GM12878 (cell line): Measurements from ENCODE around the gene HUS1B. TPM values are rescaled to one million over a fixed set of nuclear protein-coding genes. Genes with fewer than 3 reads are reported as not detected.

Experiments used
- ATAC-seq: fragments of 200-7000 bp; cut with Tn5 transposase; 3 replicates; pipeline ENCODE4 v1.9.1; 2020; ENCODE audit warnings: mild to moderate bottlenecking, moderate library complexity
- BruUV-seq: library from RNA; stranded (reverse); fragments of 400-500 nt; replicated peaks from 2 replicates; lab custom pipeline; 2021; lab: Mats Ljungman, UMichigan
- CTCF ChIA-PET: fragments of 300-600 bp; sonication (Branson Sonifier 250); formaldehyde crosslinking; extraction: SDS; loops from one replicate; lab custom pipeline; 2021; ENCODE audit warnings: inconsistent platforms; lab: Yijun Ruan, JAX
- POLR2A ChIA-PET: fragments of 350-600 bp; formaldehyde crosslinking; extraction: SDS; loops from one replicate; lab custom pipeline; 2021; ENCODE audit warnings: inconsistent platforms; lab: Charles Lee
- RAD21 ChIA-PET: fragments of 300-600 bp; sonication (Branson Sonifier 250); formaldehyde crosslinking; loops from one replicate; lab custom pipeline; 2023; ENCODE audit warnings: antibody characterized with exemption; ENCODE audit not compliant: unreplicated experiment; lab: Charles Lee
- SMC1A ChIA-PET: fragments of 300-600 bp; sonication (Branson Sonifier 250); formaldehyde crosslinking; loops from one replicate; lab custom pipeline; 2023; ENCODE audit not compliant: unreplicated experiment, uncharacterized antibody; lab: Charles Lee
- DNase-seq: peaks from one replicate; pipeline ENCODE4 v3.0.0-alpha.2; 2011; ENCODE audit warnings: low read depth, low spot score
- FAIRE-seq: peaks from 3 replicates; lab custom pipeline; 2011; peaks lifted over from hg19 to GRCh38; lab: Jason Lieb, UNC
- H2AFZ ChIP-seq: 2 replicates; pipeline ENCODE4 v1.6.0; 2011; ENCODE audit warnings: low read depth, low read length, control low read depth; ENCODE audit not compliant: control insufficient read depth
- H3K27ac ChIP-seq: 2 replicates; pipeline ENCODE4 v1.5.1; 2011; ENCODE audit warnings: control low read depth; ENCODE audit not compliant: control insufficient read depth, insufficient read depth
- H3K27me3 ChIP-seq, 2 experiments: replicated peaks in 1 of 2; 2 replicates each; pipeline versions ENCODE4 v1.6.0 to v1.6.1; 2011; ENCODE audit warnings: low read length in 1 of 2; ENCODE audit not compliant: control insufficient read depth in 2 of 2, insufficient read depth in 2 of 2
- H3K36me3 ChIP-seq, 2 experiments: 2 replicates each; pipeline ENCODE4 v1.5.1; 2011; ENCODE audit warnings: low read length in 1 of 2; ENCODE audit not compliant: control insufficient read depth in 2 of 2, insufficient read depth in 2 of 2
- H3K4me1 ChIP-seq: 2 replicates; pipeline ENCODE4 v1.6.1; 2011; ENCODE audit warnings: mild to moderate bottlenecking, low read length, moderate library complexity, mixed read lengths; ENCODE audit not compliant: control insufficient read depth, insufficient read depth
- H3K4me2 ChIP-seq: 2 replicates; pipeline ENCODE4 v1.6.0; 2011; ENCODE audit warnings: control low read depth; ENCODE audit not compliant: control insufficient read depth, insufficient read depth
- H3K4me3 ChIP-seq: fragments of 200-600 bp; sonication (generic); 2 replicates; pipeline ENCODE4 v1.5.1; 2016
- H3K79me2 ChIP-seq: 2 replicates; pipeline ENCODE4 v1.6.0; 2011; ENCODE audit warnings: low read length; ENCODE audit not compliant: control insufficient read depth, insufficient read depth
- H3K9ac ChIP-seq: 2 replicates; pipeline ENCODE4 v1.8.0; 2011; ENCODE audit warnings: low read length, control low read depth, mixed read lengths; ENCODE audit not compliant: control insufficient read depth, insufficient read depth
- H3K9me3 ChIP-seq: replicated peaks from 3 replicates; pipeline ENCODE4 v1.5.1; 2011; ENCODE audit warnings: mild to moderate bottlenecking, low read length; ENCODE audit not compliant: control insufficient read depth, insufficient read depth
- H4K20me1 ChIP-seq: 2 replicates; pipeline ENCODE4 v1.6.0; 2011; ENCODE audit not compliant: control insufficient read depth, insufficient read depth
- ATF7 ChIP-seq: fragments of 450-650 bp; IDR thresholded peaks from 2 replicates; pipeline ENCODE4 v1.6.1; 2016; ENCODE audit warnings: low read depth, mild to moderate bottlenecking
- CBFB ChIP-seq: IDR thresholded peaks from 2 replicates; pipeline ENCODE4 v1.6.1; 2016; ENCODE audit warnings: antibody characterized with exemption, low read depth
- HCFC1 ChIP-seq: fragments of 150-350 bp; IDR thresholded peaks from 2 replicates; pipeline ENCODE4 v1.6.1; 2014; ENCODE audit warnings: low read length
- KAT2A ChIP-seq: conservative IDR thresholded peaks from 2 replicates; pipeline ENCODE4 v1.6.1; 2011; ENCODE audit warnings: low read depth, low read length; ENCODE audit not compliant: control insufficient read depth
- MYB ChIP-seq: fragments of 150-350 bp; IDR thresholded peaks from 2 replicates; pipeline ENCODE4 v1.6.1; 2014; ENCODE audit warnings: mild to moderate bottlenecking, low read depth, low read length, borderline replicate concordance
- POLR2A ChIP-seq: IDR thresholded peaks from 2 replicates; pipeline ENCODE4 v1.6.1; 2011; ENCODE audit warnings: low read depth, mild to moderate bottlenecking, low read length
- POU2F2 ChIP-seq: IDR thresholded peaks from 3 replicates; pipeline ENCODE4 v1.6.1; 2011; ENCODE audit warnings: low read depth, mild to moderate bottlenecking, low read length, borderline replicate concordance
- SIN3A ChIP-seq: IDR thresholded peaks from 2 replicates; pipeline ENCODE4 v1.6.1; 2012; ENCODE audit warnings: low read depth, low read length, improper control_type of control experiment
- YBX1 ChIP-seq: fragments of 450-650 bp; IDR thresholded peaks from 2 replicates; pipeline ENCODE4 v1.6.1; 2016; ENCODE audit warnings: antibody characterized with exemption
- ZNF207 ChIP-seq: fragments of 450-650 bp; IDR thresholded peaks from 2 replicates; pipeline ENCODE4 v1.6.1; 2014; ENCODE audit warnings: antibody characterized with exemption, mild to moderate bottlenecking, borderline replicate concordance
- ZNF217 ChIP-seq: fragments of 450-650 bp; IDR thresholded peaks from 2 replicates; pipeline ENCODE4 v1.6.1; 2017; ENCODE audit warnings: antibody characterized with exemption, mild to moderate bottlenecking
- WGBS: methylation state at CpG from one replicate; pipeline ENCODE4 v1.1.6; 2016; ENCODE audit warnings: low lambda C conversion rate; ENCODE audit not compliant: insufficient replicate concordance, insufficient coverage; ENCODE audit errors: missing lambda C conversion rate; 5-methylcytosine and 5-hydroxymethylcytosine counted together
- in situ Hi-C: fragments of 300-500 bp; cut with MboI; formaldehyde crosslinking; loops from 9 replicates; pipeline ENCODE4 v1.14.3; 2018; ENCODE audit warnings: mixed read lengths
- intact Hi-C: fragments of 100-400 bp; cut with micrococcal nuclease; formaldehyde crosslinking; loops from one replicate; pipeline ENCODE4 v1.14.2; 2022; ENCODE audit not compliant: unreplicated experiment
- polyA plus RNA-seq, 11 experiments: library from polyadenylated mRNA; depleted of rRNA in 4 of 11; unstranded in 6 of 11; stranded (reverse) in 5 of 11; fragments of >200 nt; fragmentation: Nextera tagmentation in 4 of 11; fragmentation: Illumina TruSeq in 1 of 11; extraction: Ambion mirVana in 4 of 11; extraction: Trizol in 1 of 11; gene quantifications; 1 replicate in 1 of 11; 2 replicates in 10 of 11; pipeline versions ENCODE4 v1.2.1 to v1.2.3, GENCODE V29; 2011 to 2016; ENCODE audit warnings: inconsistent platforms in 2 of 11, missing spikeins in 2 of 11, low read depth in 1 of 11
- total RNA-seq, 4 experiments: library from RNA; depleted of rRNA in 3 of 4; stranded (reverse); fragments of >200 nt in 3 of 4; fragmentation: Illumina TruSeq in 1 of 4; extraction: Trizol in 1 of 4; gene quantifications; 2 replicates each; pipeline versions ENCODE4 v1.2.1 to v1.2.3, GENCODE V29; 2013 to 2021
- TF ChIP-seq, protein P1 (sequence below): fragments of 450-650 bp; IDR thresholded peaks from 2 replicates; pipeline ENCODE4 v1.6.1; 2016; ENCODE audit warnings: mild to moderate bottlenecking
- TF ChIP-seq, protein P2 (sequence below): IDR thresholded peaks from 2 replicates; pipeline ENCODE4 v1.6.1; 2011; ENCODE audit warnings: mild to moderate bottlenecking, low read depth, low read length, moderate library complexity; ENCODE audit not compliant: insufficient replicate concordance
- TF ChIP-seq, protein P3 (sequence below): IDR thresholded peaks from 2 replicates; pipeline ENCODE4 v1.6.1; 2012; ENCODE audit warnings: low read length, inconsistent platforms

HUS1B gene
- total and polyA plus RNA-seq, 10 of the 15 experiments (the other 5 are each of a cell fraction or from before 2014, with no cell fraction given), result 0.11 to 1.3 (median 0.68) TPM; not detected in 3

DNA sequence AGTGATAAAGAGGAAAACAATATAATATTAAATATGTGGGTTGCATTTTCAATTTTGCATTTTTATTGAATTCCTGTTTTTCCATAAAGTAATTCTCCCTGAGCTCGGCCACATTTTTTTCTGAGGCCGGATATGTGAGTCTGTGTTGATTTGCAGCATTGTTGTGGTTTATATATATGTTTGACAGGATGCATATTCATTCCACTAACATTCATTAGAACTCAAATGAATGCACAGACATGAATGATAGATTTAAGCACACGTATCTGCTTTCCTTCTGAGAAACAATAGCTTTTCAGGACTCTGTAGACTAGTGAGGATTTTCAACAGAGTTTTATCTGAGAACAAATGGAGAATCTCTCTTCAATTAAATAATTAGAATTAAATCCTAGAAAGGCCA lies 46.7 kb upstream of the HUS1B start:
- ChIA-PET RAD21 (no interaction called here), SMC1A (interaction anchor here (0.6 kb wide), 1 partner anchor 11 kb away, joined by 3 read pairs; no protein-coding TSS in a partner anchor), CTCF (interaction anchor here (1.3 to 1.6 kb wide), 2 partner anchors 18 to 20 kb away, joined by 5 to 6 read pairs; no protein-coding TSS in a partner anchor), POLR2A (no interaction called here)
- FAIRE-seq (no peak), DNase-seq (no peak), ATAC-seq (no peak)
- Histone ChIP-seq H4K20me1 (no peaks in the 10 kb centered on the region), H3K4me3 (no peak overlapping the region), H3K4me2 (no peak overlapping the region), H3K27me3 (no peaks in the 10 kb centered on the region; a peak in 2 of 4 replicates), H3K9ac (no peak overlapping the region), H3K27ac (no peak overlapping the region), H3K9me3 (no peaks in the 10 kb centered on the region), H2AFZ (no peak overlapping the region), H3K79me2 (no peaks in the 10 kb centered on the region), H3K36me3 (no peaks in the 10 kb centered on the region), H3K4me1 (no peaks in the 10 kb centered on the region)
- TF ChIP-seq POU2F2 (no peak), ATF7 (no peak), ZNF217 (no peak), CBFB (no peak), ZNF207 (no peak), KAT2A (no peak), SIN3A (no peak), HCFC1 (no peak), MYB (no peak), POLR2A (no peak), YBX1 (no peak)
- TF ChIP-seq, protein P1, sequence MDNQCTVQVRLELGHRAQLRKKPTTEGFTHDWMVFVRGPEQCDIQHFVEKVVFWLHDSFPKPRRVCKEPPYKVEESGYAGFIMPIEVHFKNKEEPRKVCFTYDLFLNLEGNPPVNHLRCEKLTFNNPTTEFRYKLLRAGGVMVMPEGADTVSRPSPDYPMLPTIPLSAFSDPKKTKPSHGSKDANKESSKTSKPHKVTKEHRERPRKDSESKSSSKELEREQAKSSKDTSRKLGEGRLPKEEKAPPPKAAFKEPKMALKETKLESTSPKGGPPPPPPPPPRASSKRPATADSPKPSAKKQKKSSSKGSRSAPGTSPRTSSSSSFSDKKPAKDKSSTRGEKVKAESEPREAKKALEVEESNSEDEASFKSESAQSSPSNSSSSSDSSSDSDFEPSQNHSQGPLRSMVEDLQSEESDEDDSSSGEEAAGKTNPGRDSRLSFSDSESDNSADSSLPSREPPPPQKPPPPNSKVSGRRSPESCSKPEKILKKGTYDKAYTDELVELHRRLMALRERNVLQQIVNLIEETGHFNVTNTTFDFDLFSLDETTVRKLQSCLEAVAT, result no peak
- TF ChIP-seq, protein P2, sequence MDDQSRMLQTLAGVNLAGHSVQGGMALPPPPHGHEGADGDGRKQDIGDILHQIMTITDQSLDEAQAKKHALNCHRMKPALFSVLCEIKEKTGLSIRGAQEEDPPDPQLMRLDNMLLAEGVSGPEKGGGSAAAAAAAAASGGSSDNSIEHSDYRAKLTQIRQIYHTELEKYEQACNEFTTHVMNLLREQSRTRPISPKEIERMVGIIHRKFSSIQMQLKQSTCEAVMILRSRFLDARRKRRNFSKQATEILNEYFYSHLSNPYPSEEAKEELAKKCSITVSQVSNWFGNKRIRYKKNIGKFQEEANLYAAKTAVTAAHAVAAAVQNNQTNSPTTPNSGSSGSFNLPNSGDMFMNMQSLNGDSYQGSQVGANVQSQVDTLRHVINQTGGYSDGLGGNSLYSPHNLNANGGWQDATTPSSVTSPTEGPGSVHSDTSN, result no peak
- TF ChIP-seq, protein P3, sequence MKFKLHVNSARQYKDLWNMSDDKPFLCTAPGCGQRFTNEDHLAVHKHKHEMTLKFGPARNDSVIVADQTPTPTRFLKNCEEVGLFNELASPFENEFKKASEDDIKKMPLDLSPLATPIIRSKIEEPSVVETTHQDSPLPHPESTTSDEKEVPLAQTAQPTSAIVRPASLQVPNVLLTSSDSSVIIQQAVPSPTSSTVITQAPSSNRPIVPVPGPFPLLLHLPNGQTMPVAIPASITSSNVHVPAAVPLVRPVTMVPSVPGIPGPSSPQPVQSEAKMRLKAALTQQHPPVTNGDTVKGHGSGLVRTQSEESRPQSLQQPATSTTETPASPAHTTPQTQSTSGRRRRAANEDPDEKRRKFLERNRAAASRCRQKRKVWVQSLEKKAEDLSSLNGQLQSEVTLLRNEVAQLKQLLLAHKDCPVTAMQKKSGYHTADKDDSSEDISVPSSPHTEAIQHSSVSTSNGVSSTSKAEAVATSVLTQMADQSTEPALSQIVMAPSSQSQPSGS, result no peak
- in situ Hi-C loops, result no loop called here
- 68% methylated on average over 3 of the region's 3 CpGs for WGBS
- BruUV-seq, result no TSS peak
- intact Hi-C loops, result no loop called here
